UCSD-AML1 (cell line): ENCODE data around the gene FAM136A.
"Not testable (repeated sequence)": the region's sequence is repeated elsewhere in the genome, so short reads cannot be mapped to it uniquely, and the experiment has no call there.

Experiments used
- DNase-seq: peaks from one replicate; lab custom pipeline; 2025; ENCODE audit not compliant: unreplicated experiment; lab: John Stamatoyannopoulos, UW

Gene FAM136A

DNA sequence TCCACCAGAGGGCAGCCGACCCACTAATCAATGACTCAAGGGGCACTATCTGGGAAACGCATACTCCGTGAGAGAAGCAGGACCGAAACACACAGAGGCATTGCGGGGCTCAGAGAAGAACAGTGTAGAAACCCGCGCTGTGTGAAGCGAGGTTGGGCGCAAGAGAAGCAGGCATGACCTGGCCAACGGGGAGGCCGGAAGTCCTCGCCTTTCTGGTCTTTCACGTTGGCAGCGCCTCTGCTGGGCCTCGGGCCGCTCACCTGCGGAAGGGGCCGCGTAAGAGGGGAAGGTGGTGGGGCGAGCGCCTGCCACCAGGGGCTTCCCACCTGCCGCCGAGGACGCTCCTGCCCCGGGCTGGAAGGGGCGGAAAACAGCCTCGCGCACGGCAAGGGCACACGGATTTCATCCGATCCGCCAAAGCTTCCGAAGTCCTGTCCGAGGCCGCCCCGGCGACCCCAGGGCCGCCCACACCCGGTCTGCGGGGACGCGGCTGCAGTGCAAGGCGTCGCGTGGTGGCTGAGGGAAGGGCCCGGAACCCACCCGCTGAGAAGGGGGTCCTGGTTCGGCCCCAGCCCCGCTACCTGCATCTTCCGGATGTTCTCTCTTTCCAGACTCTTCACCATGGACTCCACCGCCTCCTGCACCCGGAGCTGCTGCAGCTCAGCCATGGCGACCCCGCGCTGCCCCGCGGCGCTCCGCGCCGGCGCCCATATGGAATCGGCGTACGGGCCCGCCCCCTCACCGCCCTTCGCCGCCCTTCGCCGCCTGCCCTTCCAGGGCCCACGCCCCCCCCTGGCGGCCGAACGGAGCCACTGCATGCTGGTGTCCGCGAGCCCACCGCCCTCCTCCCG is at the start of gene FAM136A:
FAM136A (minus strand) TSS at position 724 of the 851 bp plus-strand sequence; CDS start at position 668, 56 bp downstream.
- DNase-seq: peak; percentile 89

DNA sequence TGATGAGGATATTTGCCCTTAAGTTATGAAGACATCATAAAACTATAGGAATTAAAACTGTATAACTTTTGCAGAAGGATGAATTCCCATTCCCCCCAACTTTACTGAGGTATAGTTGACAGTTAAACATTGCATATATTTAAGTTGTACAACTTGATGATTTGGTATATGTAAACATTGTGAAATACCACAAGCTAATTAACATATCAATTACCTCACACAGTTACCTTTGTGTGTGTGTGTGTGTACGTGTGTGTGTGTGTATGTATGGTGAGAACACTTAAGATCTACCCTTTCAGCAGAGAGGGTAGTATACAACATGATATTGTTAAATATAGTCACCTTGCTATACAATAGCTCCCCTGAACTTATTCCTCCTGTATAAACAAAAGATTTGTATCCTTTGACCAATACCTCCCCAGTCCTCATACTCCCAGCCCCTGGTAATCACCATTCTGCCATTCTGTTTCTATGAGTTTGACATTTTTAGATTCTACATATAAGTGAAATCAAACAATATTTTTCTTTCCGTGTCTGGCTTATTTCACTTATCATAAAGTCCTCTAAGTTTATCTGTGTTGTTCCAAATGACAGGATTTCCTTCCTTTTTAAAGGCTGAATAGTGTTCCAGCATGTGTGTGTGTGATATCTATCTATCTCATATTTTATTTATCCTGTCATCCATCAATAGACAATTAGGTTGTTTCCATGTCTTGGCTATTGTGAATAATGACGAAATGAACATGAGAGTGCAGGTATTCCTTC is 48.2 kb upstream of the FAM136A start:
- no peak for DNase-seq

DNA sequence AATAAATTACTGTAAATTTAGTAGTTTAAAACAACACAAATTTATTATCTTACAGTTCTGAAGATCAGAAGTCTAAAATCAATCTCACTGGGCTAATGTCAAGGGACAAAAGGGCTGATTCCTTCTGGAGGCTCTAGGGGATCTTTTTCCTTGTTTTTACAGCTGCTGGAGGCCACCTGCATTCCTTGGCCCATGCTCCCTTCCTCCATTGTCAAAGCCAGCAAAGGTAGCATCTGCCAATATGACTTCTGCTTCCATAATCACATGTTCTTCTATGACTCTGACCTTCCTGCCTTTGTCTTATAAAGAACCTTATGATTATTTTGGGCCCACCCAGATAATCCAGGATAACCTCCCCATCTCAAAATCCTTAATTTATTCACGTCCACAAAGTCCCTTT is 46.0 kb upstream of the FAM136A start:
- DNase-seq: no peak

DNA sequence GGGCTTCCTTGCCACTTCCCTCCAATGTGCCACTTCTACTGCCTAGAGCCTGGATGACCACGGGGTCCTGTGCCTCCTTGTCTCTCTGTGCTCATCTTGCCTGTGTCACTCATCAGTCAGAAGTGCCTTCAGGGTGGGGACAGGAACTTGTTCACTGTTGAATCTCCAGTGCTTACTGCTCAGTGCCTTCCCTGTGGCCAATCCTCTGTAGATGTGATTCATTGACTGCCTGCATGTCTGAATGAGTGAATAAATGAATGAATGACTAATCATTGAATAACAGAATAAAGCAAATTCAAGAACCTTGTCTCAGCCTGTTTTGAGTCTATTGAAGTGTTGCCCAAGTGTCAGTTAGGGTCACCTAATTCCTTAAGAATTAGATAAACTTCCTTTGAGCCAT is 42.3 kb upstream of the FAM136A start:
- DNase-seq: no peak

DNA sequence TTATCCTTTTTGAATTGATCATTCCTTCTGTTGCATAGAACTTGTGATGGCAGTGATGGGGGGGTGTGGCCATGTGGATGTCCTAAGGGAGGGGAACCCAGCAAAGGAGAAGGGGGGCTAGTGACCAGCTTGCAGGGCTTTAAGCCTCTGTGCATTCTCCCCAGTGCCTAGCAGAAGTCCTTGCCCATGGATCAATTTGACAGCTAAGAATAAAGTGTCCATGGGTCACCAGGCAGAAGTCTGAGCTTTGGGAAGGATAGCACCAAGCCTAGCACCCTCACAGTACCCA is 39.6 kb upstream of the FAM136A start:
- DNase-seq: no peak

DNA sequence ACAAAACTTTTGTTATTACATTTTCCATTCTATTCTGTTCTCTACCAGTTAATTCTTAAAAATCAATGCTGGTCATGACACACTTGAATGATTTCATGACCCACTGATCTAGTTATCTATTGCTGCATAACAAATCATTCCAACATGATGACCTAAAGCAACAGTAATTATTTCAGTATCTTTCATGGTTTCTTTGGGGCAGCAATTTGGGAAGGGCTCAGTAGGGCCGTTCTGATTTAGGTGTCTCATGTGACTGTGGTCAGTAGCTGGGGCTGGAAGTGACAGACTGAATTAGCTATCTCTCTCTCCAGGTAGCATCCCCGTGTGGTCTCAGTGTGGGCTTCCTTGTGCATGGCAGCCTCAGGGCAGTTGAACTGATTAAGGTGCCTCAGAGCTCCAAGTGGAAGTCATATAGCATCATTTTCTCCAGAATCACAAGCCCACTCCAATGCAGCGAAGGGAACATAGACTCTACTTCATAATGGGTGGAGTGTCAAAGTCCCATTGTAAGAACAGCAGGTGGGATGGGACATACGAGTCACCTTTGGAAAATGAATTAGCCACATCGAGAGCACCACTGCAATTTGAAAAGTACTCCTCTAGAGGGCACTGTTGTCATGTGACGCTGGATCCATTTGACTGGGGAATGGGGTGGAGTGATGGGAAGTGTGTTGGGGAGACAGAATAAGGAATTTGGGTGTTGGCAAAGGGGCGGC is 39.1 kb upstream of the FAM136A start:
- no peak for DNase-seq

DNA sequence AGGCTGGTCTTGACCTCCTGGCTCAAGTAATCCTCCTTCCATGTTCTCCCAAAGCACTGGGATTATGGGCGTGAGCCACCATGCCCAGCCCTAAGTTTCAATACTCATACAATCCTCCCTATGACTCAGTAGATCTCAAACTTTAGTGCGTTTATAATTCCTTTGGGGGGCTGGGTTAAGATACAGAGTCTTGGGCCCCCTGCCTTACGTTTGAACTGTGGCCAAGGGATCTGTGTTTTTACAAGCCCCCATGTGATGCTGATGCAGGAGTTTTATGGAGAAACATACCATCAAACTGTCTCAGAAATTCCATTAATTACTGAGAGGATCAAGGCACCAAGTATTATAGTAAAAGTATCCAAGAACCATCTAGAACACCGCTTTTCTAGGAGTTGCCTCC is 38.2 kb upstream of the FAM136A start:
- DNase-seq: no peak

DNA sequence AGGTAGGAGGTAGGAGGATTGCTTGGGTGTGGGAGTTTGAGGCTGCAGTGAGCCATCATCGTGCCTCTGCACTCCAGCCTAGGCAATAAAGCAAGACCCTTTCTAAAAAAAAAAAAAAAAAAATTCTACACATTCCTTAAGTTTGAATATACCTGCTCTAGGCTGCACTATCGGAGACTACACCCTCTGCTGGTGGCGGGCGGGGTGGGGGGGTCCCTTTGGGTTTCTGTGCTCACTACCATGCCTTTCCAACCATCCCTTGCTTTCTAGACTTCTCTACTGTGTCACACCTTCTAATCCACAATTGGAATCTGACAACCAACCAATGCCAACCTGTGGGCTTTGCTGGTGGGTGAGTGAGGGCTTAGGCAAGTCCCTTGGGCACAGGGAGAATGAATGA is 34.7 kb upstream of the FAM136A start:
- no peak for DNase-seq

DNA sequence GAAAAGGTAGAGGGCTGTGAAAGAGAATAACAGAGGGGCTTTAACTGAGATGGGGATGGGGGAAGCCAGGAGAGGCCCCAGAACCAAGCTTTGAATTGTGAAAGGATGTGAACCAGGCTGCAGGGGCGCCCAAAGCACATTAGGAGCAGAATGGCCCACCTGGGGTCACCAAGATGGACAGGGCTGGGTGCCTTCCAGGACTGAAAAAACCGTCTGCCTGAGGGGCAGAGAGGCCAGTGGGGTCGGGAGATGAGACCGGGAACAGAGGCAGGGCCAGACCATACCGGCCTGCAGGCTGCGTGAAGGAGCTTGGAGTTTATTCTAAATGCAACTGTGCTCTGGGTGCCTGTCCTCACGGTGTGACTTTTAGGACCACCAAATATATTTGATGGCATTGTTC is 29.1 kb upstream of the FAM136A start:
- DNase-seq: no peak

DNA sequence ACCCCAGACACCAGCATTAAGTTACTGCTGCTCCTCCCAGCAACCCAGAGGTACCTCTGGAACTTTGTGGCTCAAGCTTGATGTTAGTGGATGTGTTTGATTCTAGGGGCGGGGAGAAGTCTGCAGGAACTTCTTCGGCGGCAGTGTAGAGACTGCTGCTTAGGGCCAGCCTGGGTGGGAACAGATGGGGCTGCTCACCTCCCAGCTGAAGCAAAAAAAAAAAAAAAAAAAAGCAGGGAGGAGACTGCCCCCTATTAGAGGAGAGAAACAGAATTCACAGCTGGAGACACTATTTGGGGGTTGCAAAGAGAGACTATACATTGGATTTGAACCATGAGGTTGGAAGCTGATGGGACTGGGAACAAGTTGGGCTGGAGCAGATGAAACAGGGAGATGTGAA is 28.6 kb upstream of the FAM136A start:
- no peak for DNase-seq

DNA sequence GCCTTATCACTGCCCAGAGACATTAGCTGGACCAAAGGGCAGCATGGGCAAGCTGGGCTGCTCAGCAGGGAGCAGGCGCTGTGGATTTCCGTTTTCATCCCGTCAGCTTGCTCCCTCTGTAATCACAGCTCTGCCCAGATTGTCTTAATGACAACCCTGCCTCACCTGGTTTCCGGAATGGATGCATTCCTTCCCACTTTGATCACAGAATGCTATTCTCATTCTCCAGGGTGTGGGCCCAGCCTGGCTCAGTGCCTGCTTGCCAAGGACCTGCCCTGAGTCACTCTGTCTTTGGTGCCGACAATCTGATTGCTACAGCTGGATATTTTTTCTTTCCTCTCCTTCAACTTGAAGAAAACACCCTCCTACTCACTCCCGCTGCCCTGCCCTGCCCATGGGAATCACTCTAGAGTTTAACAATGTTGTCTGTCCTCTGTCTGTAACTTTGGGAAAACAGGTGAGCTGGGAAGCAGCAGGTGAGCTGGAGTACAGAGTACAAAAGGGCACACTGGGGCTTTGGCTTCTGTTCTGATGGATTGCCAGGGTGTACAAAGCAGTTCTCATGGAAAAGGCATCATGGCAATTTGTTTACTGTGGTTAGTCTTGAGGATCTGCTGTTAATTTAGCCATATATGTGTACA is 27.2 kb upstream of the FAM136A start:
- DNase-seq: no peak

DNA sequence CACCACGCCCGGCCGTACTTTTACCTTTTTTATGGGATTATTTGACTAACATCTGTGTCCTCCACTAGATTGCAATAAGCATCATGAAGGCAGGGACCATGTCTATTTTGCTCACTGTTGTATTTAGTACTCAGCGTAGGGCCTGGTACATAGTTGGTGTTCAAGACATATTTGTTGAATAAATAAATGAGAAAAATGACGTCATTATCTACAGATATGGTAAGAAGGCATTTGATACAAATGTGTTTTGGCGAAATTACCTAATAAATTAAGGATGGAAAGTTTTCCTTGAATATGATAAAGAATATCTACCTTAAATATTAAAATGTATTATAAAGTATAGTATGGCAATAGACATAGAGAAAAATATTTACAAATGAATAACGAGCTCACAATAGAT is 24.0 kb upstream of the FAM136A start:
- DNase-seq: no peak

DNA sequence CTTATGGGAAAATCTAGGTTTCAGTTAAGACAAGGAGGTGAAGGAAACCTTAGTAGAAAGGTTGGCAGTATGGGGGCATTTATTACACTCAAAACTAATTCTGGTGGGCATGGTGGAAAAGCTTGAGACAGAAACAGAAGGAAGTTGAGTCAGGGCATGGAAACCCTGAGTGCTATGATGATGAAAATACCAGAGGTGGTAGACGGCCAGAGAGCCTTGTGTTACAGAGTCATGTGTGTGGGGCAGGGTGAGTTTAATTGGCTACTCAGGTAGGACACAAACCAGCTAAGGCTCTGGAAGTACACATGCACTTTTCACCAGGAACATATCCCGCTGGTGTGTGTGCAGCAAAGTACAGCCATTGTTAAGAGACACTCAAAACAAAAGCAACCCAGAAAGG is 20.7 kb upstream of the FAM136A start:
- no peak for DNase-seq

DNA sequence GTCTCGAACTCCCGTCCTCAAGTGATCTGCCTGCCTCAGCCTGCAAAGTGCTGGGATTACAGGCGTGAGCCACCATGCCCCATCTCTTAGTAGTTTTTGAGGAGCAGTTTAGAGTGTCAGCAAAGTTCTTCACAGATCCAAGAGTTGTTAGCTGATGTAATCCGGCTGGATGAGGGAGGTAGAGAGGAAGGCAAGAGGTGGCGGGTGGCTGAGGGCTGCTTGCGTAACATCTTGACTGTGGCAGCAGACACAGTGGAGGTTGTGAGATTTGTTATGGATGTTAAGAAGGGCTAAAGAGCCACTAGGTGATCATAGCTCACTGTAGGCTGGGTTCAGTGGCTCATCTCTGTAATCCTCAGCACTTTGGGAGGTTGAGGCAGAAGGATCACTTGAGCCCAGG is 19.5 kb upstream of the FAM136A start:
- DNase-seq: no peak

DNA sequence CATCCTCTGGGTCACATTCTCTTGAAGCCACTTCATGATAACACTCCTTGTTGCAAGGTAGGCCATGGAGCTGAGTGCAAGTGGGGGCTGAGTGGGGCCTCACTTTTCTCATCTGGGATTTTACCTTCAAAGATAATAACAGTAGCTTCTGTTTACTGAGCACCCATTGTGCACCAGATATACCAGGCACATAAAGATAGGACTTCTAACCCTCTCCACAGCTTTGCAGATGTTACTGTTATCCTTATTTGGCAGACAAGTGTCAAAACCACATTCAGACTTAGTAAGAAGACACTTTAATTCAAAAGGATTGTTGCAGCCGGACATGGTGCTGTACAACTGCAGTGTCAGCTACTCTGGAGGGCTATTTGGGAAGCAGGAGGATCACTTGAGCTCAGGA is 12.8 kb upstream of the FAM136A start:
- no peak for DNase-seq

DNA sequence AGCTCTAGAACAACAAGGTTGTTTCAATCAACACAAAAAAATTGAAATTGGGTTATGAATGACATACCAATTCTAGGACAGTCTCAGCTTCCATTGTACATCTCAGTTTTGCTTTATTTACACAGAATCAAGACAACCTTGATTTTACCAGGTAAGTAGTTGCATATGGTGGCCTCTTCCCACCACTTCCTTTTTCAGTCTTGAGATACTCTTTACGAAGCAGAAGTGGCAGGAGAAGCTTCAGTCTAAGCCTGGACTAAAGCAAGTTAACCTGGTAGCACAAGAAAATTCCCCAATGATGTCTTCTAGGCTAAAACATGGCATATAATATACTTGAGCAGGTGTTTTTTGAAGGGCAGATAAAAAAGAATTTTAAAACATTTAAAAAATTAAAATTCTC is 10.7 kb upstream of the FAM136A start:
- DNase-seq: no peak

DNA sequence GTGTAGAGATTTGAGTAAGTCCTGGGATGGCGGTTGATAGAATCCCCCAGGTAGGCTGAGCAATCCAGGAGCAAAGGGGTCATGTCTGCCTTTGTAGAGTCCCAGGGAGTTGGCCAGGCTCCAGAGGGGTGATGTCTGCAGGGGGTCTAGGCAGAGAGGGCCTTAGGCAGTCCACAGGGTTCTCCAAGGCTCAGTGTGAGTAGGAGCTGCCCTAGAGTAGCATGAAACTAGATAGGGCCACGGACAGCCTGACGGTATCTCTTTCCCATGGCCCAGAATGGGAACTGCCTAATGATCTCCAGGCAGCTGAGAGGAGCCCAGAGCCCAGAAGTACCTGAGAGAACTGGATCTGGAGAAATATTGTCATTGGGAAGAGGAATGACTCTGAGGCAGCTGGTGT is 9.0 kb upstream of the FAM136A start:
- DNase-seq: no peak

DNA sequence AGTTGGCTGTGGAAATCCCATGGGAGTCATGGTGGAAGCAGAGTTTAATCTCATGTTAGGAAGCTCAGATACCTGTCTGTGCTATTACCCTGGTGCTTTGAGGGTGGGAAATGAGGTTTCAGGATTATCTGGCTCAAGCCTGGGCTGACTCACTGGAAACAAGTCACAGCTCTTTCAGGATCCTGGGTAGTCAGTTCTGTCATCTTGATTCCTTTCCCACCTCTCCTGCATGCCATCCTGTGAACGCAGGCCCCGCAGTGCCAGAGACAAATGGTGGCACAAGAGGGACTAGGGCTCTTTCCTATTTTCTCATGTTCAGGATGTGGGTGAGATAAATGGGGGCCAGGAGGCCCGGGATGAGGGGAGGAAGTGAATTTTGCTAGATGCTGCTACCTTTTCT is 3.7 kb upstream of the FAM136A start:
- DNase-seq: no peak

DNA sequence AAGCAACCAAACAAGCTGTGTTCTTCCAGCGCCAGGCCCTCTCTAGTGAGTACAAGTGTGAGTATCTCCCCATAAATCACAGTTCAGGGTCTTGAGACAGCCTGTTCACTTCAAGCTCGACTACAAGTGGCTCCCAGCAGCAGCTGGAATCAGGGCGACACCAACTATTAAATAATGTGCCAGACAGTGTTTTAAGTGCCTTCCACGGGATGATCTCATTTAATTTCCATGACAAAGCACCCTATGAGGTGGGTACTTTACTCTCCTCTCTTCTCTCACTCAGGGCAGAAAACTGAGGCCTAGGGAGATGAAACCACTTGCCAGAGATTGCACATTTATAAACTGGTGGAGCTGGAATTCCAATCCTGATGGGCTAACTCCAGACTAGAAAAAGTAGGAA is 2.6 kb upstream of the FAM136A start:
- DNase-seq: no peak

DNA sequence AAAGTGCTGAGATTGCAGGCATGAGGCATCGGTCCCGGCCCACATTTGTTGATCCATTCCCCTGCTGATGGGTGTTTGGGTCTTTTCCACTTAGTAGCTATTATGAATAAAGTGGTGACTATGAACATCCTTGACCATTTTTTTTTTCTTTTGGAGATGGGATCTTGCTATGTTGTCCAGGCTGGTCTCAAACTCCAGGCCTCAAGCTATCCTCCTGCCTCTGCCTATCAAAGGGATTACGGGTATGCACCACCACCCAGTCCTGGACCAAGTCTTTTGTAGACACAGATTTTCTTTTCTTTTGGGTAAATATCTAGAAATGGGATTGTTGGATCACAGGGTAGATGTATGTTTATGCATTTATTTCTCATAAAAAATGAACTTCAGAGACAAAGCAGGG is 1.3 kb upstream of the FAM136A start:
- no peak for DNase-seq

DNA sequence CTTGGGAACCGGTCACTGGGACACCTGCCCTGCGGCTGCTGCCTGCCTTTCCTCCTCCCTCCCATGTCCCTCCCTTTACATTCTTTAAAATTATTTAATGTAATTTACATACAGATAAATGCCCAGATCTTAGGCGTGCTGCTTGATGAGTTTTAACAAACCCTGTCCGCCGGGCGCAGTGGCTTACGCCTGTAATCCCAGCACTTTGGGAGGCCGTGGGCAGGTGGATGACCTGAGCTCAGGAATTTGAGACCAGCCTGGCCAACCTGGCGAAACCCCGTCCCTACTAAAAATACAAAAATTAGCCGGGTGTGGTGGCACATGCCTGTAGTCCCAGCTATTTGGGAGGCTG is 304 bp upstream of the FAM136A start:
- DNase-seq: not testable (repeated sequence)
